Astrocyte (in vitro differentiated cells and primary cell): ENCODE results near the gene NEK10. TPM values are rescaled to one million over a fixed set of nuclear protein-coding genes. Genes with fewer than 3 reads are reported as not detected.

ENCODE experiments used
- DNase-seq: peaks from one replicate; pipeline ENCODE4 v3.0.0-alpha.2; 2010; ENCODE audit warnings: low read depth
- FAIRE-seq: peaks from 2 replicates; lab custom pipeline; 2011; peaks lifted over from hg19 to GRCh38; lab: Jason Lieb, UNC
- H2AFZ ChIP-seq: 2 replicates; pipeline ENCODE4 v1.6.0; 2012; ENCODE audit warnings: low read depth, low read length, inconsistent platforms
- H3K27ac ChIP-seq: 2 replicates; pipeline ENCODE4 v1.5.1; 2011; ENCODE audit warnings: low read depth, low read length, inconsistent platforms
- H3K27me3 ChIP-seq: 2 replicates; pipeline ENCODE4 v1.6.0; 2011; ENCODE audit warnings: low read length, inconsistent platforms; ENCODE audit not compliant: insufficient read depth
- H3K36me3 ChIP-seq: 2 replicates; pipeline ENCODE4 v1.5.1; 2011; ENCODE audit warnings: low read length, inconsistent platforms; ENCODE audit not compliant: insufficient read depth
- H3K4me1 ChIP-seq: 2 replicates; pipeline ENCODE4 v1.5.1; 2011; ENCODE audit warnings: low read length, inconsistent platforms; ENCODE audit not compliant: insufficient read depth
- H3K4me2 ChIP-seq: 2 replicates; pipeline ENCODE4 v1.6.0; 2012; ENCODE audit warnings: low read length, inconsistent platforms
- H3K4me3 ChIP-seq: 2 replicates; pipeline ENCODE4 v1.5.1; 2011; ENCODE audit warnings: low read depth, mild to moderate bottlenecking, low read length, inconsistent platforms; ENCODE audit not compliant: insufficient read depth
- H3K79me2 ChIP-seq: 2 replicates; pipeline ENCODE4 v1.6.0; 2012; ENCODE audit warnings: mild to moderate bottlenecking, low read length, inconsistent platforms; ENCODE audit not compliant: insufficient read depth
- H3K9ac ChIP-seq: 2 replicates; pipeline ENCODE4 v1.6.0; 2012; ENCODE audit warnings: mild to moderate bottlenecking, low read length, inconsistent platforms
- H3K9me3 ChIP-seq: 2 replicates; pipeline ENCODE4 v1.5.1; 2012; ENCODE audit warnings: low read depth, mild to moderate bottlenecking, low read length, inconsistent platforms; ENCODE audit not compliant: insufficient read depth
- H4K20me1 ChIP-seq: 2 replicates; pipeline ENCODE4 v1.6.0; 2012; ENCODE audit warnings: low read length, inconsistent platforms; ENCODE audit not compliant: insufficient read depth
- H3K27ac Mint-ChIP-seq: one replicate; pipeline ENCODE4 v1.8.0; 2021; ENCODE audit warnings: mild to moderate bottlenecking, mixed read lengths; ENCODE audit not compliant: unreplicated experiment
- H3K27me3 Mint-ChIP-seq: one replicate; pipeline ENCODE4 v1.8.0; 2021; ENCODE audit warnings: low read depth, mixed read lengths; ENCODE audit not compliant: unreplicated experiment
- H3K36me3 Mint-ChIP-seq: one replicate; pipeline ENCODE4 v1.8.0; 2021; ENCODE audit warnings: low read depth, mixed read lengths; ENCODE audit not compliant: unreplicated experiment
- H3K4me1 Mint-ChIP-seq: one replicate; pipeline ENCODE4 v1.8.0; 2021; ENCODE audit warnings: low read depth, mixed read lengths; ENCODE audit not compliant: unreplicated experiment
- H3K4me3 Mint-ChIP-seq: one replicate; pipeline ENCODE4 v1.8.0; 2021; ENCODE audit warnings: mild to moderate bottlenecking, moderate library complexity, mixed read lengths; ENCODE audit not compliant: unreplicated experiment
- H3K9me3 Mint-ChIP-seq: one replicate; pipeline ENCODE4 v1.8.0; 2021; ENCODE audit warnings: mild to moderate bottlenecking, mixed read lengths; ENCODE audit not compliant: unreplicated experiment
- EZH2 ChIP-seq: IDR thresholded peaks from 2 replicates; pipeline ENCODE4 v1.6.1; 2012; ENCODE audit warnings: mild to moderate bottlenecking, low read length, inconsistent platforms; ENCODE audit not compliant: insufficient read depth
- total RNA-seq: library from RNA; stranded (reverse); gene quantifications from 2 replicates; pipeline ENCODE4 v1.2.1, GENCODE V29; 2021
- TF ChIP-seq, protein P1 (sequence below): IDR thresholded peaks from 2 replicates; pipeline ENCODE4 v1.5.1; 2011; ENCODE audit warnings: low read depth, mild to moderate bottlenecking, inconsistent platforms, low read length, moderate library complexity; ENCODE audit not compliant: insufficient read depth

The NEK10 gene
- total RNA-seq, 1 donor from 2014 or later: 3.2 TPM

DNA sequence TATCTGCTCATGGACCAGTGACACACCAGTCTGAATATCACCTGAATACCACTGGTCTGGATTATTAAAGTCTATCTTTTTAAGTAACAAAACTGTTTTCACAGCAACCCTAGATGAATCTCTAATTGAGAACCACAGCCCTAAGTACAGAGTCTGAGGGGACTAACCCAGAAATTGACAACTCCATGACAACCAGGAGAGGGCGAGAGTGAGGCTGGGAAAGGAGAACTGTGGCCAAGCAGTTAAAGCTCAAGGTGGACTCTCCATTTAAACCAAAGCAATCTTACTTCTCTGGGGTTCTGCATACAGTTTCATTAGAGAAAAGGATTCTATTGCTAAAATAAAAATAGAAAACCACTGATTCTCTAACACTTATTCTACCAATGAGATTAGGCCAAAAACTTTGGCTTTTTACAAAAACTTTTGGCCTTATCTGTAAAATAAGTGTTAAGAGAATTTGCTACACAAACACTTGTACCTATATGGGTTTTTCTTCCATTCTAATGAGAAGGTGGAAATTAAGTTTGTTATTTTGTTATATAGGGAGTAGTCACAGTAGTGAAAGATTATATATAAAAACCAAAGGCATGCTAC, 11.4 kb downstream of the NEK10 start:
- Histone ChIP-seq H3K4me1 (peaks cover 8% of the 10 kb centered on the region), H3K9ac (no peak overlapping the region), H3K27ac (no peak overlapping the region), H4K20me1 (no peaks in the 10 kb centered on the region), H2AFZ (no peak overlapping the region), H3K4me3 (no peak overlapping the region), H3K79me2 (no peaks in the 10 kb centered on the region), H3K36me3 (no peaks in the 10 kb centered on the region), H3K27me3 (no peaks in the 10 kb centered on the region), H3K4me2 (no peak overlapping the region), H3K9me3 (no peaks in the 10 kb centered on the region)
- no peak for TF ChIP-seq EZH2
- TF ChIP-seq, protein P1, sequence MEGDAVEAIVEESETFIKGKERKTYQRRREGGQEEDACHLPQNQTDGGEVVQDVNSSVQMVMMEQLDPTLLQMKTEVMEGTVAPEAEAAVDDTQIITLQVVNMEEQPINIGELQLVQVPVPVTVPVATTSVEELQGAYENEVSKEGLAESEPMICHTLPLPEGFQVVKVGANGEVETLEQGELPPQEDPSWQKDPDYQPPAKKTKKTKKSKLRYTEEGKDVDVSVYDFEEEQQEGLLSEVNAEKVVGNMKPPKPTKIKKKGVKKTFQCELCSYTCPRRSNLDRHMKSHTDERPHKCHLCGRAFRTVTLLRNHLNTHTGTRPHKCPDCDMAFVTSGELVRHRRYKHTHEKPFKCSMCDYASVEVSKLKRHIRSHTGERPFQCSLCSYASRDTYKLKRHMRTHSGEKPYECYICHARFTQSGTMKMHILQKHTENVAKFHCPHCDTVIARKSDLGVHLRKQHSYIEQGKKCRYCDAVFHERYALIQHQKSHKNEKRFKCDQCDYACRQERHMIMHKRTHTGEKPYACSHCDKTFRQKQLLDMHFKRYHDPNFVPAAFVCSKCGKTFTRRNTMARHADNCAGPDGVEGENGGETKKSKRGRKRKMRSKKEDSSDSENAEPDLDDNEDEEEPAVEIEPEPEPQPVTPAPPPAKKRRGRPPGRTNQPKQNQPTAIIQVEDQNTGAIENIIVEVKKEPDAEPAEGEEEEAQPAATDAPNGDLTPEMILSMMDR: peak; percentile 69
- Mint-ChIP-seq H3K27me3 (no peaks in the 10 kb centered on the region), H3K9me3 (no peaks in the 10 kb centered on the region), H3K27ac (no peak overlapping the region), H3K36me3 (no peaks in the 10 kb centered on the region), H3K4me3 (no peak overlapping the region), H3K4me1 (peaks cover 4% of the 10 kb centered on the region)
- DNase-seq: peak; percentile 28
- FAIRE-seq: no peak

DNA sequence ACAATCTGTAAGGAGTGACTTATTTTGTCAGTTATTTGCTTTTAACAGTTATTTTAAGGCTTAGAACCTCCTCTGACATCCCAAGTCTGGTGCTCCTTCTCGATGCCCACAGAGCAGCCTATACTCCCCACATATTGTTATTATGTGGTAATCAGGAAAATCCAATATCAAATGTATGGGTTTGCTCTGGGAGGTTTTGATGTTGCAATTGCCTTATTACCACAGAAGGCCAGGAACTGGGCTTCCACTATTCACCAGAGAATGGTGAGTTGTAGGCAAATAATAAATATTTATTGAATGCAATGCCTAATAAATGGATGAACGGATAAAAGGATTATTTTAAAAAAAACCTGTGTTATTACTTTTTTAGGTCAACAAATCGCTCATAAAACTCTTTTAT, 12.2 kb downstream of the NEK10 start:
- H3K4me3 Mint-ChIP-seq: no peak overlapping the region
- no peaks in the 10 kb centered on the region for H3K36me3 Mint-ChIP-seq
- H3K4me1 ChIP-seq: peaks cover 8% of the 10 kb centered on the region
- H3K4me3 ChIP-seq: no peak overlapping the region
- no peaks in the 10 kb centered on the region for H3K9me3 ChIP-seq
- DNase-seq (no peak), FAIRE-seq (no peak)
- H3K27ac Mint-ChIP-seq: no peak overlapping the region
- H2AFZ ChIP-seq: no peak overlapping the region
- H3K27me3 Mint-ChIP-seq: no peaks in the 10 kb centered on the region
- no peaks in the 10 kb centered on the region for H3K79me2 ChIP-seq
- TF ChIP-seq, protein P1: no peak
- TF ChIP-seq EZH2: no peak
- H3K4me1 Mint-ChIP-seq: peaks cover 4% of the 10 kb centered on the region
- no peak overlapping the region for H3K4me2 ChIP-seq
- no peaks in the 10 kb centered on the region for H3K27me3 ChIP-seq
- H3K9ac ChIP-seq: no peak overlapping the region
- no peak overlapping the region for H3K27ac ChIP-seq
- H3K9me3 Mint-ChIP-seq: no peaks in the 10 kb centered on the region
- no peaks in the 10 kb centered on the region for H3K36me3 ChIP-seq
- H4K20me1 ChIP-seq: no peaks in the 10 kb centered on the region

DNA sequence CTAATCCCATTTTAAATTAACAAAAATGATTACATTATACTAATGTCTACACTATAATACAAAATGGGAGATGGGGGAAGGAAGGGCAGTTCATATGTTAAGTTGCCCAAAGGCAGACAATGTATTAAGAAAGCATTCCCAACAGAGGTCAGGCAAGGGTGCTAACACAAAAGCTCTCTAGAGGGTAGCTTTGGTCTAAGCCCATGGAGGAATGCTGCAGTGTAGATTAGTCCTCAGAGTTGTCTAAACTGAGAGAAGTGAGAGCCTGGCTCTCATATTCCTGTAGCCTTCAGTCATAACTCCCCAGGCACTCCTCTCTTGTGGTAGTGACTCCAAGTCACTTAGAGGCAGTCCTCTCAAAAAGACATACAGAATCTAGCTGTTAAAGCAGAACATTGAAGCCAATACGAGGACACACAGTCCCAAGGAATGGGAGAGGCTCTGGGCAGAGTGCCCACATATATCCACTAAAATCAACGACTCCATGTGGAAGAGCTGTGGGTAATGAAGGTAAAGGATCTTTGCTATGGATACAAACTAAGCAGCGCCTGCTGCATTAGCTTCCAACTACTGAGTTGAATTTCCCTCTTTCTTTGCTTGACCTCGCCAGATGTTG, 14.5 kb downstream of the NEK10 start:
- Mint-ChIP-seq H3K36me3 (no peaks in the 10 kb centered on the region), H3K27me3 (no peaks in the 10 kb centered on the region), H3K4me1 (no peaks in the 10 kb centered on the region), H3K27ac (no peak overlapping the region), H3K4me3 (no peak overlapping the region), H3K9me3 (no peaks in the 10 kb centered on the region)
- Histone ChIP-seq H3K9me3 (no peaks in the 10 kb centered on the region), H4K20me1 (no peaks in the 10 kb centered on the region), H3K27me3 (no peaks in the 10 kb centered on the region), H3K79me2 (no peaks in the 10 kb centered on the region), H3K4me3 (no peak overlapping the region), H3K4me2 (no peak overlapping the region), H3K9ac (no peak overlapping the region), H3K4me1 (no peaks in the 10 kb centered on the region), H2AFZ (no peak overlapping the region), H3K36me3 (peaks cover 5% of the 10 kb centered on the region), H3K27ac (no peak overlapping the region)
- no peak for FAIRE-seq
- no peak for DNase-seq
- TF ChIP-seq EZH2: no peak
